ENCODE results near the gene SLC24A3.

Gene SLC24A3

DNA sequence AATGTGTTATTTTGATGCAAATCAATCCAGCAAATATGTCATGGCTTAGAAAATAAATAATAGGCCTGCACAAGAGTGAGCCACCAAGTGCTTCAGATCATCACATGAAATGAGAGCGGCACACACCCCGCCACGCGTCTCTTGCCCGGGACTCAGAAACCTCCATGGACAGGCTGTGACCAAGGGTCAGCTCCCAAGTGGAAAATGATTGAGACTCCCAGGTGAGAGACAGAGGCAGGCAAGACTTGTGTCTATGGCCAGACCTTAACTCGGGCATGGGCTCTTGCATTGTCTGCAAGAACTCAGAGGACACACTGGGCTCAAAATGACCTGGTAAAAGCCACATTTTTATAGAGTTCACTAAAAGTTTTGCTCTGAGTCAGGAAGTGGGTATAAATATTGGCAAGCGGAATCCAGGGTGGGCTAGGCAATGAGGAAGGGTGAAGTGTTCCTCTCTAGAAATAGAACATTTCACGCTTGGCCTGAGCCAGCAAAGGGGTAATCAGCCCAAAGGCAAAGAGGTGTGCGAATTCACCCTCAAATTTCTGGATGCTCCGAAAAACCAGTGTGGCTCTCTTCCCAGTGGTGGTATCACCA is 514.9 kb downstream of the SLC24A3 start:
- DNase-seq (ENCODE audit: extremely low read depth, insufficient read length), result no peak
- TF ChIP-seq, protein P1, sequence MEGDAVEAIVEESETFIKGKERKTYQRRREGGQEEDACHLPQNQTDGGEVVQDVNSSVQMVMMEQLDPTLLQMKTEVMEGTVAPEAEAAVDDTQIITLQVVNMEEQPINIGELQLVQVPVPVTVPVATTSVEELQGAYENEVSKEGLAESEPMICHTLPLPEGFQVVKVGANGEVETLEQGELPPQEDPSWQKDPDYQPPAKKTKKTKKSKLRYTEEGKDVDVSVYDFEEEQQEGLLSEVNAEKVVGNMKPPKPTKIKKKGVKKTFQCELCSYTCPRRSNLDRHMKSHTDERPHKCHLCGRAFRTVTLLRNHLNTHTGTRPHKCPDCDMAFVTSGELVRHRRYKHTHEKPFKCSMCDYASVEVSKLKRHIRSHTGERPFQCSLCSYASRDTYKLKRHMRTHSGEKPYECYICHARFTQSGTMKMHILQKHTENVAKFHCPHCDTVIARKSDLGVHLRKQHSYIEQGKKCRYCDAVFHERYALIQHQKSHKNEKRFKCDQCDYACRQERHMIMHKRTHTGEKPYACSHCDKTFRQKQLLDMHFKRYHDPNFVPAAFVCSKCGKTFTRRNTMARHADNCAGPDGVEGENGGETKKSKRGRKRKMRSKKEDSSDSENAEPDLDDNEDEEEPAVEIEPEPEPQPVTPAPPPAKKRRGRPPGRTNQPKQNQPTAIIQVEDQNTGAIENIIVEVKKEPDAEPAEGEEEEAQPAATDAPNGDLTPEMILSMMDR (IDR thresholded peaks at IDR 0.05; ENCODE audit: insufficient read depth, low read length, poor library complexity, severe bottlenecking), result no peak
- Histone ChIP-seq H3K4me3 (replicated peaks; ENCODE audit: low read depth, low read length) (no peak overlapping the region), H3K36me3 (ENCODE audit: control insufficient read depth, insufficient read depth, low read length) (no peaks in the 10 kb centered on the region), H3K27me3 (replicated peaks; ENCODE audit: control insufficient read depth, insufficient read depth, low read length) (no peaks in the 10 kb centered on the region)

DNA sequence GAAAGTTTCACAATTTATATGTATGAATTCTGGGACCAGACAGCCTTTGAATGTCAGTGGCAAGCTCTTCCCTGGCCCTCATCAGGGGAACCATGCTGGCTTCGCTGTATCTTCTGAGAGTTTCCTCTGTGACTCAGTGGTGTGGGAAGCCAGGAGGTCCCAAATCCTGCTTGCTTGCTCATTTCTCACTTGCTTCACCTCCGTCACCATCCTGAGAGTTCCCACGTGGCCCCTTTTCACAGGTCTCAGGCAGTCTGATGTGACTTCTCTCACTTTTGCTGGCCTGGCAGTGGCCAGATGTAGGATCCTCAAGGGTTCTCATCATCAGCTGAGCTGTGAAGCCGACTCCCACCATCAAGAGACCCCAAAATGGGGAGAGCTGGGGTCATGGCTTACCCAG is 517.2 kb downstream of the SLC24A3 start:
- TF ChIP-seq, protein P1 (IDR thresholded peaks at IDR 0.05; ENCODE audit: insufficient read depth, low read length, poor library complexity, severe bottlenecking), result no peak
- Histone ChIP-seq H3K36me3 (ENCODE audit: control insufficient read depth, insufficient read depth, low read length) (no peaks in the 10 kb centered on the region), H3K27me3 (replicated peaks; ENCODE audit: control insufficient read depth, insufficient read depth, low read length) (no peaks in the 10 kb centered on the region), H3K4me3 (replicated peaks; ENCODE audit: low read depth, low read length) (no peak overlapping the region)
- DNase-seq (ENCODE audit: extremely low read depth, insufficient read length), result no peak

DNA sequence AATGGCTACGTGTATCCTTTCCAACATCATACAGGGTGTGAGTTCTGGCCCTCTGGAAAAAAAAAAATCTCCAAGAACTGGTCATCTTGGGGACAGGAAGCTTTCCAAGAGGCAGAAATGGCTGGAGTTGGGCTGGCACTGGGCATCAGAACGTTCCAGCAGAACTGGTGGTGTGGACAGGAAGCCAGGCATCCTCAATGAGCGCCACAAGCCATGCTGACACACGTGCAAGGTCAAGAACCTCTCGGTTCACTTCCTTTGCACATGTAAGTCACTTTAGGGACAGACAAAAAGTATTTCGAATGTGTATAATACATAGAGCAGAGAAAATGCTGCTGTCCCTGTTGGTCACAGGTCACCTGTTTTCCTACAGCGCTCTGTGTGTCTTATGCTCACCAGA is 518.3 kb downstream of the SLC24A3 start:
- TF ChIP-seq, protein P1 (IDR thresholded peaks at IDR 0.05; ENCODE audit: insufficient read depth, low read length, poor library complexity, severe bottlenecking), result no peak

DNA sequence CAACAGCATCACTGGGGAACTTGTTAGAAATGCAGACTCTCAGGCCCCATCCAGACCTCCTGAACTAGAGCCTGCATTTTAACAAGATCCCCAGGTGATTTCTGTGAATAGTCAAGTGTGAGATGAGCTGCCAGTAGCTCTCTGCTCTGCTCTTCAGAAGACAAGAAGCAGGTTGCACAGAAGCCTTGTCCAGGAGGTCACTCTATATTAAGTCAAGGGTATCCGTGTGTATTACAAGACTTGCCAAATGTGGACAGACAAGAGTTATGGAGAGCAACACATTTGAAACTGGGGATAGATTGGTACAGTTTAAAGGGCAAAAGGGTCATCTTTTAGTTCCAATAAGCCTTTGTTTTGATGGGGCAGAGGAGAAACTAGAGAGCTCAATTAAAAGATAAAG is 522.4 kb downstream of the SLC24A3 start:
- Histone ChIP-seq H3K4me3 (replicated peaks; ENCODE audit: low read depth, low read length) (no peak overlapping the region), H3K36me3 (ENCODE audit: control insufficient read depth, insufficient read depth, low read length) (no peaks in the 10 kb centered on the region), H3K27me3 (replicated peaks; ENCODE audit: control insufficient read depth, insufficient read depth, low read length) (no peaks in the 10 kb centered on the region; the same call in 1 of the 2 replicates)
- DNase-seq (ENCODE audit: extremely low read depth, insufficient read length), result no peak
- TF ChIP-seq, protein P1 (IDR thresholded peaks at IDR 0.05; ENCODE audit: insufficient read depth, low read length, poor library complexity, severe bottlenecking), result no peak

More for the DNA sequence above, 518.3 kb downstream of the SLC24A3 start:
- DNase-seq (ENCODE audit: extremely low read depth, insufficient read length), result no peak
- Histone ChIP-seq H3K4me3 (replicated peaks; ENCODE audit: low read depth, low read length) (no peak overlapping the region), H3K36me3 (ENCODE audit: control insufficient read depth, insufficient read depth, low read length) (no peaks in the 10 kb centered on the region), H3K27me3 (replicated peaks; ENCODE audit: control insufficient read depth, insufficient read depth, low read length) (no peaks in the 10 kb centered on the region)

DNA sequence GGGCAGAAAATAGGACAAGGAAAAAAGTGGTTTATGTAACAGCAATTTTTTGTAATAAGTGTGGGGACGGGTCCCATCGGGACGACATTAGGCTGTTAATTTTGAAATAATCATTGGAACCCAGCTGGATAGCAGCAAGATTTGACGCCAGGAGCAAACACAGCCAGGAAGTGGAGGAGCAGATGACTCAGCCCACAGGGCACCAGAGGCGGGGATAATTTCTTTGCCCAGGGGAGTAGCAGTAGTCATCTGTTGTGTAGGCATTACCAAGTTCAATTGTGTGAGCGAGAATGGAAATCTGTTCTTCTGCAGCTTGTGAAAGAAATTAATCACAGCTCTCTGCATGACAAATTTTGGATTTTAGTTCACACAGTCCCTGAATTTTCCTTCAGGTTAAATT is 523.0 kb downstream of the SLC24A3 start:
- no peak for DNase-seq (ENCODE audit: extremely low read depth, insufficient read length)

More for the DNA sequence above, 523.0 kb downstream of the SLC24A3 start:
- Histone ChIP-seq H3K4me3 (replicated peaks; ENCODE audit: low read depth, low read length) (no peak overlapping the region), H3K27me3 (replicated peaks; ENCODE audit: control insufficient read depth, insufficient read depth, low read length) (no peaks in the 10 kb centered on the region; the same call in 1 of the 2 replicates), H3K36me3 (ENCODE audit: control insufficient read depth, insufficient read depth, low read length) (no peaks in the 10 kb centered on the region)
- TF ChIP-seq, protein P1 (IDR thresholded peaks at IDR 0.05; ENCODE audit: insufficient read depth, low read length, poor library complexity, severe bottlenecking), result no peak
